NCI-H1436 treated with DMSO at 0.1 percent for 48 hours (cell line): ENCODE data around the gene S100A5.
A peak's percentile ranks its signal among the peaks of the same experiment; 100 is the strongest.

Experiments used
- DNase-seq: peaks from one replicate; lab custom pipeline; 2025; lab: John Stamatoyannopoulos, UW

Gene S100A5

GRCh38 chr1:153546796-153547559 lies 6.2 kb upstream of the S100A5 start:
- DNase-seq = no peak

GRCh38 chr1:153546371-153546770 lies 5.6 kb upstream of the S100A5 start:
- DNase-seq = no peak

GRCh38 chr1:153545067-153546055 lies 4.6 kb upstream of the S100A5 start, which contains the start of gene S100A4:
TSS of gene S100A4 (minus strand) at chr1:153545806. CDS start at chr1:153544794, 1,012 bp downstream.
- peak; percentile 86 for DNase-seq

- DNase-seq = no peak
Observed at GRCh38 chr1:153544453-153545066, 3.8 kb upstream of the S100A5 start.

- no peak for DNase-seq
Observed at GRCh38 chr1:153543736-153544135, 3.0 kb upstream of the S100A5 start.

GRCh38 chr1:153542956-153543711 lies 2.4 kb upstream of the S100A5 start:
- DNase-seq = no peak

GRCh38 chr1:153541641-153542590 lies 1.2 kb upstream of the S100A5 start:
- no peak for DNase-seq

GRCh38 chr1:153539395-153540093 lies 1.2 kb downstream of the S100A5 start:
- no peak for DNase-seq

GRCh38 chr1:153538315-153538821 lies 2.4 kb downstream of the S100A5 start:
- DNase-seq = peak; percentile 39

GRCh38 chr1:153537376-153537730 lies 3.4 kb downstream of the S100A5 start:
- DNase-seq = no peak

- DNase-seq = no peak
Observed at GRCh38 chr1:153536671-153537375, 3.9 kb downstream of the S100A5 start.

GRCh38 chr1:153536012-153536670 lies 4.6 kb downstream of the S100A5 start:
- no peak for DNase-seq

GRCh38 chr1:153535242-153536011 lies 5.3 kb downstream of the S100A5 start, which contains the start of gene S100A6:
TSS of gene S100A6 (minus strand) at chr1:153535991. CDS start at chr1:153535339, 652 bp downstream.
- no peak for DNase-seq

GRCh38 chr1:153534925-153535241 lies 5.9 kb downstream of the S100A5 start:
- DNase-seq = no peak

GRCh38 chr1:153534226-153534924 lies 6.4 kb downstream of the S100A5 start:
- no peak for DNase-seq

- no peak for DNase-seq
Observed at GRCh38 chr1:153533689-153534201, 7.0 kb downstream of the S100A5 start.
